ENCODE results near the gene CDK5RAP3.

- TF ChIP-seq GATA2 (IDR thresholded peaks at IDR 0.05; ENCODE audit: low read depth, low read length) (no peak), GATA3 (IDR thresholded peaks at IDR 0.05; ENCODE audit: low read depth, low read length) (no peak)
These were observed 27.1 kb downstream of the CDK5RAP3 start for GRCh38 chr17:47998044-47998443.
